ENCODE results near the gene PALLD. TPM values are rescaled to one million over a fixed set of nuclear protein-coding genes. Genes with fewer than 3 reads are reported as not detected.

Gene PALLD
- total RNA-seq, 8 experiments from 2014 or later: 15.5 to 50.3 (median 24.3) TPM

GRCh38 chr4:168711197-168712140 lies 214.6 kb downstream of the PALLD start:
- peak in 2 of 8 experiments; percentile 64 to 76 for ATAC-seq (replicated peaks in 6 of 8)
- H3K4me1 ChIP-seq (replicated peaks in 1 of 2): peaks cover 4 to 21% of the 10 kb centered on the region in 2 donors
- H3K27ac ChIP-seq: peak overlapping the region in 1 of 2 donors; percentile 13
- H3K4me3 ChIP-seq: no peak overlapping the region
- 21 to 94% (median 84%) methylated on average over 4 to 11 of the region's 11 CpGs for WGBS, 10 experiments
- in situ Hi-C loops (cut with MboI; ENCODE audit: low pct_unique_long_range_greater_than_20kb in 2 of 9, low sequenced_read_pairs in 9 of 9, unreplicated experiment in 9 of 9): loop anchor here in 3 of 9 experiments (25.0 kb wide), 2 partner anchors 126 to 201 kb away; no protein-coding TSS in a partner anchor

GRCh38 chr4:168712316-168712890 lies 215.6 kb downstream of the PALLD start:
- no peak overlapping the region for H3K27ac ChIP-seq
- in situ Hi-C loops (cut with MboI; ENCODE audit: low pct_unique_long_range_greater_than_20kb in 2 of 9, low sequenced_read_pairs in 9 of 9, unreplicated experiment in 9 of 9): loop anchor here in 3 of 9 experiments (25.0 kb wide), 2 partner anchors 125 to 200 kb away; no protein-coding TSS in a partner anchor
- WGBS, 10 experiments: 63 to 98% (median 77%) methylated on average over 2 to 4 of the region's 4 CpGs; no CpG with 5 or more reads in 1 of the 10 experiments
- no peak overlapping the region for H3K4me3 ChIP-seq
- ATAC-seq (replicated peaks in 6 of 8): peak in 5 of 8 experiments; percentile 59 to 81 (median 69)
- peaks cover 6 to 21% of the 10 kb centered on the region in 2 donors for H3K4me1 ChIP-seq (replicated peaks in 1 of 2)

GRCh38 chr4:168713253-168713652 lies 216.4 kb downstream of the PALLD start:
- H3K4me1 ChIP-seq (replicated peaks in 1 of 2): peaks cover 6 to 21% of the 10 kb centered on the region in 2 donors
- H3K27ac ChIP-seq: no peak overlapping the region
- peak in 5 of 8 experiments; percentile 73 to 93 (median 88) for ATAC-seq (replicated peaks in 6 of 8)
- in situ Hi-C loops (cut with MboI; ENCODE audit: low pct_unique_long_range_greater_than_20kb in 2 of 9, low sequenced_read_pairs in 9 of 9, unreplicated experiment in 9 of 9): loop anchor here in 3 of 9 experiments (25.0 kb wide), 2 partner anchors 124 to 199 kb away; no protein-coding TSS in a partner anchor
- no peak overlapping the region for H3K4me3 ChIP-seq
- 13 to 100% (median 57%) methylated on average over 1 to 2 of the region's 2 CpGs; no CpG with 5 or more reads in 3 of the 10 experiments for WGBS, 10 experiments

GRCh38 chr4:168715896-168716295 lies 219.0 kb downstream of the PALLD start:
- H3K4me1 ChIP-seq (replicated peaks in 1 of 2): peaks cover 6 to 21% of the 10 kb centered on the region in 2 donors
- WGBS, 10 experiments: 63 to 93% (median 74%) methylated on average over 2 to 7 of the region's 7 CpGs; no CpG with 5 or more reads in 1 of the 10 experiments
- no peak for ATAC-seq (replicated peaks in 6 of 8)
- no peak overlapping the region for H3K4me3 ChIP-seq
- in situ Hi-C loops (cut with MboI; ENCODE audit: low pct_unique_long_range_greater_than_20kb in 2 of 9, low sequenced_read_pairs in 9 of 9, unreplicated experiment in 9 of 9): loop anchor here in 3 of 9 experiments (25.0 kb wide), 2 partner anchors 121 to 196 kb away; no protein-coding TSS in a partner anchor
- H3K27ac ChIP-seq: no peak overlapping the region

GRCh38 chr4:168716406-168717129 lies 219.7 kb downstream of the PALLD start:
- Histone ChIP-seq H3K4me1 (replicated peaks in 1 of 2) (peaks cover 6 to 19% of the 10 kb centered on the region in 2 donors), H3K4me3 (no peak overlapping the region), H3K27ac (no peak overlapping the region)
- ATAC-seq (replicated peaks in 6 of 8): no peak
- in situ Hi-C loops (cut with MboI; ENCODE audit: low pct_unique_long_range_greater_than_20kb in 2 of 9, low sequenced_read_pairs in 9 of 9, unreplicated experiment in 9 of 9): loop anchor here in 3 of 9 experiments (25.0 kb wide), 2 partner anchors 121 to 196 kb away; no protein-coding TSS in a partner anchor
- 35 to 100% (median 66%) methylated on average over 2 to 3 of the region's 3 CpGs for WGBS, 10 experiments

GRCh38 chr4:168717847-168718246 lies 221.0 kb downstream of the PALLD start:
- Histone ChIP-seq H3K4me3 (no peak overlapping the region), H3K4me1 (replicated peaks in 1 of 2) (peaks cover 4 to 6% of the 10 kb centered on the region in 2 donors), H3K27ac (no peak overlapping the region)
- ATAC-seq (replicated peaks in 6 of 8): no peak
- in situ Hi-C loops (cut with MboI; ENCODE audit: low pct_unique_long_range_greater_than_20kb in 2 of 9, low sequenced_read_pairs in 9 of 9, unreplicated experiment in 9 of 9): loop anchor here in 3 of 9 experiments (25.0 kb wide), 2 partner anchors 119 to 194 kb away; no protein-coding TSS in a partner anchor
- 0 to 96% (median 73%) methylated on average over 1 to 3 of the region's 3 CpGs for WGBS, 10 experiments

GRCh38 chr4:168719725-168720124 lies 222.9 kb downstream of the PALLD start:
- no peak for ATAC-seq (replicated peaks in 6 of 8)
- peaks cover 0 to 2% of the 10 kb centered on the region in 2 donors for H3K4me1 ChIP-seq (replicated peaks in 1 of 2)
- no peak overlapping the region for H3K27ac ChIP-seq
- in situ Hi-C loops (cut with MboI; ENCODE audit: low pct_unique_long_range_greater_than_20kb in 2 of 9, low sequenced_read_pairs in 9 of 9, unreplicated experiment in 9 of 9): loop anchor here in 3 of 9 experiments (25.0 kb wide), 2 partner anchors 118 to 193 kb away; no protein-coding TSS in a partner anchor
- H3K4me3 ChIP-seq: no peak overlapping the region
- WGBS, 10 experiments: 100% methylated on average over 1 of the region's 1 CpG; no CpG with 5 or more reads in 5 of the 10 experiments

- H3K4me1 ChIP-seq (replicated peaks in 1 of 2): peaks cover 0 to 2% of the 10 kb centered on the region in 2 donors
- no peak overlapping the region for H3K4me3 ChIP-seq
- WGBS, 10 experiments: 0 to 100% (median 48%) methylated on average over 2 to 4 of the region's 4 CpGs; no CpG with 5 or more reads in 1 of the 10 experiments
- H3K27ac ChIP-seq: no peak overlapping the region
- peak in 3 of 8 experiments; percentile 7 to 40 (median 33) for ATAC-seq (replicated peaks in 6 of 8)
- in situ Hi-C loops (cut with MboI; ENCODE audit: low pct_unique_long_range_greater_than_20kb in 2 of 9, low sequenced_read_pairs in 9 of 9, unreplicated experiment in 9 of 9): loop anchor here in 3 of 9 experiments (25.0 kb wide), 2 partner anchors 117 to 192 kb away; no protein-coding TSS in a partner anchor
These were observed 223.6 kb downstream of the PALLD start for GRCh38 chr4:168720396-168720900.

GRCh38 chr4:168722391-168722790 lies 225.5 kb downstream of the PALLD start:
- no peaks in the 10 kb centered on the region for H3K4me1 ChIP-seq (replicated peaks in 1 of 2)
- H3K4me3 ChIP-seq: no peak overlapping the region
- peak in 3 of 8 experiments; percentile 24 to 64 (median 61) for ATAC-seq (replicated peaks in 6 of 8)
- H3K27ac ChIP-seq: no peak overlapping the region
- 0 to 100% (median 56%) methylated on average over 1 to 2 of the region's 2 CpGs; no CpG with 5 or more reads in 1 of the 10 experiments for WGBS, 10 experiments
- in situ Hi-C loops (cut with MboI; ENCODE audit: low pct_unique_long_range_greater_than_20kb in 2 of 9, low sequenced_read_pairs in 9 of 9, unreplicated experiment in 9 of 9): loop anchor here in 3 of 9 experiments (25.0 kb wide), 2 partner anchors 115 to 190 kb away; no protein-coding TSS in a partner anchor

- H3K27ac ChIP-seq: no peak overlapping the region
- H3K4me1 ChIP-seq (replicated peaks in 1 of 2): no peaks in the 10 kb centered on the region
- ATAC-seq (replicated peaks in 6 of 8): no peak
- no peak overlapping the region for H3K4me3 ChIP-seq
- WGBS, 10 experiments: 41 to 97% (median 87%) methylated on average over 2 to 3 of the region's 3 CpGs
- in situ Hi-C loops (cut with MboI; ENCODE audit: low pct_unique_long_range_greater_than_20kb in 2 of 9, low sequenced_read_pairs in 9 of 9, unreplicated experiment in 9 of 9): loop anchor here in 3 of 9 experiments (25.0 kb wide), 2 partner anchors 114 to 189 kb away; no protein-coding TSS in a partner anchor
These were observed 226.2 kb downstream of the PALLD start for GRCh38 chr4:168723020-168723419.

- 83 to 100% (median 93%) methylated on average over 1 to 4 of the region's 4 CpGs; no CpG with 5 or more reads in 2 of the 10 experiments for WGBS, 10 experiments
- no peak overlapping the region for H3K4me3 ChIP-seq
- ATAC-seq (replicated peaks in 6 of 8): no peak
- in situ Hi-C loops (cut with MboI; ENCODE audit: low pct_unique_long_range_greater_than_20kb in 2 of 9, low sequenced_read_pairs in 9 of 9, unreplicated experiment in 9 of 9): loop anchor here in 3 of 9 experiments (25.0 kb wide), 2 partner anchors 114 to 189 kb away; no protein-coding TSS in a partner anchor
- H3K27ac ChIP-seq: no peak overlapping the region
- no peaks in the 10 kb centered on the region for H3K4me1 ChIP-seq (replicated peaks in 1 of 2)
These were observed 226.7 kb downstream of the PALLD start for GRCh38 chr4:168723569-168723968.

GRCh38 chr4:168724243-168724642 lies 227.4 kb downstream of the PALLD start:
- in situ Hi-C loops (cut with MboI; ENCODE audit: low pct_unique_long_range_greater_than_20kb in 2 of 9, low sequenced_read_pairs in 9 of 9, unreplicated experiment in 9 of 9): loop anchor here in 3 of 9 experiments (25.0 kb wide), 2 partner anchors 113 to 188 kb away; no protein-coding TSS in a partner anchor
- no peak for ATAC-seq (replicated peaks in 6 of 8)
- Histone ChIP-seq H3K4me3 (no peak overlapping the region), H3K4me1 (replicated peaks in 1 of 2) (no peaks in the 10 kb centered on the region), H3K27ac (no peak overlapping the region)
